Measurements from ENCODE around the gene KSR2.
A peak's percentile ranks its signal among the peaks of the same experiment; 100 is the strongest.
"Not testable (repeated sequence)": the region's sequence is repeated elsewhere in the genome, so short reads cannot be mapped to it uniquely, and the experiment has no call there.

Gene KSR2

DNA sequence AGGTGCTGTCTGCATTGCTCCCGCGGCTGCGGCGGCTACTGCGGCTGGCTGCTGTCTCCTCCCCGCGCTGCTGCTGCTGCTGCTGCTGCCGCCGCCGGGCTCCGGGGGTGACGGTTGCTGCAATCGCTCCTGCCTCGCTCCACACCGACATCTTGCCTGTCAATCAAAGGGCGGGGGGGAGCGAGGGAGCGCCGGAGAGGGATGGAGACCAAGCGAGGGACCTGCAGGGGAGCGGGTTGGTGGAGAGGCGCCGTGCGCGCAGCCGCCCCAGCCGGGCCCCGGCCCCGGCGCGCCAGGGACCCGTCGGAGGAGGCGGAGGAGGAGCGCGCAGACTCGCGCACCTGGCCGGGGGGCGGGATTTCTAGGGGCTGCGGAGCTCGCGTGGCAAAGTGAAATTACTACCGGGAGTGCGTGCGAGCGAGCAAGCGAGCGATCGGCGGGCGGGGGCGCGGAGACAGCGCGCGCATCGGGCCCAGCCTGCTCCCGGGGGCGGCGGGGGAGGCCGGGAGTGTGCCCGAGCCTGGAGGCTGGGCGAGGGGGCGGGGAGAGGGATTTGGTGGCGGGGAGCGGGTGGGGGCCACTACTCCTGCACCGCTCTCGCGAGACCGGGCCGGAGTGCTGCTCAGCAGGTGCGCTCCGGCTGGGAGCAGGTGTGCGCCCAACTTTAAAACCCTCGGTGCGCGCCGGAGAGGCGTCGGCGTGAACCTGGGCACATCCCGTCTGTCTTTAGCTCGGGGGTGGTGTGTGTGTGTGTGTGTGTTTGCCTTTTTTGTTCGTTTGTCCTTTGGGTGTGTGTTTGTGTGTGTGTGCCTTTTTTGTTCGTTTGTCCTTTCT, at the start of gene KSR2:
TSS of gene KSR2 (minus strand) at position 165 of the 834 bp plus-strand sequence. CDS start 735 bp downstream, outside the sequence.
- DNase-seq (ENCODE audit: low spot score): peak; percentile 14

DNA sequence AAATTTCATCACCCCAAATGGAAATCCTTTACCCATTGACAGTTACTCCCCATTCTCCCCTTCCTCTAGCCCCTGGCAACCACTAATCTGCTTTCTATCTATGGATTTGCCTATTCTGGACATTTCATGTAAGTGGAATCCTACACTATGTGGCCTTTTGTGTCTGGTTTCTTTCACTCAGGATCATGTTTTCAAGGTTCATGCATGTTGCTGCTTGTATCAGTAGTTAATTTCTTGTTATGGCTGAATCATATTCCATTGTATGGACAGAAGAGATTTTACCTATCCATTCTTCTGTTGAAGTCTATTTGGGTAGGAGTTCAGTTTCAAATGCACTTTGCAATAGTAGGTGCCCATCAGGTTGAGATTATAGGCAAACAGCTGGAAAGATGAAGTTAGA, 49.1 kb upstream of the KSR2 start:
- no peak for DNase-seq (ENCODE audit: low spot score)

DNA sequence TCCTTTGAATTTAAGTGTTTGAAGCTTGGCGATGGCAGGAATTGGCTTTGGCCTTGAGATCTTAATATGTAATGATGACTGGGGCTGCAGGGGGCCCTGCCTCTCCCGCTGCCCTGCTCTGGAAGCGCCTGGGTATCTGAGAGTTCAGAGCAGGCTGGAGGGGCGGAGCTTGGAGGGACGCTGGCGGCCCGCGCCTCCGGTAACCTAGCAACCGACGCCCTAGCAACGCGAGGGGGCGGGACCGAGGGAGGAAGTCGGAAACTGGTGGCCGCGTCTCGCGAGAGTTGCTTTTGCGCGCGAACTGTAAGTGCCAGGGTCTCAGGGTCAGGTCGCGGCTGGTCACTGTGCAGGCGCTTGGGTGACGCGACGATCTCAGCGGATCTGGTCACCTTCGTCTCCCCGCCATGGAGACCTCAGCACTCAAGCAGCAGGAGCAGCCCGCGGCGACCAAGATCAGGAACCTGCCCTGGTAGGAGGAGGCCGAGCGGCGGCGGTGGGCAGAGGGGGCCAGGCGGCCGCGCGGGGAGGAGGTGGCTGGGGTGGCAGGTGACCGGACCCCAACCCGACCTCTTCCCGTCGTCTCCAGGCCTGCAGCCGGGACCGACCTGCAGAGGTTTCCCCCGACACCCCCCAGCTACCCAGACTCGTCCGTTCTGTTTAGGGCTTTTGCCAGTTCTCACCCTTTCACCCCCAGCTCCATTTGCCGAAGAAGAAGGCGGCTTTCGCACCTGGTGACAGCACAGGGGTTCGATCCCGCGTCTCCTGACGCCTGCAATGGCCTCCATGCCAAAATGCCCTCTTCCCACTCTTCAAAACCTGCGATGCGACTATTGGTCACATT, 47.9 kb upstream of the KSR2 start, which contains the start of gene RFC5:
TSS of gene RFC5 (plus strand) at position 280 of the 841 bp plus-strand sequence. CDS start at position 405, 125 bp downstream.
- DNase-seq (ENCODE audit: low spot score): peak; percentile 94

DNA sequence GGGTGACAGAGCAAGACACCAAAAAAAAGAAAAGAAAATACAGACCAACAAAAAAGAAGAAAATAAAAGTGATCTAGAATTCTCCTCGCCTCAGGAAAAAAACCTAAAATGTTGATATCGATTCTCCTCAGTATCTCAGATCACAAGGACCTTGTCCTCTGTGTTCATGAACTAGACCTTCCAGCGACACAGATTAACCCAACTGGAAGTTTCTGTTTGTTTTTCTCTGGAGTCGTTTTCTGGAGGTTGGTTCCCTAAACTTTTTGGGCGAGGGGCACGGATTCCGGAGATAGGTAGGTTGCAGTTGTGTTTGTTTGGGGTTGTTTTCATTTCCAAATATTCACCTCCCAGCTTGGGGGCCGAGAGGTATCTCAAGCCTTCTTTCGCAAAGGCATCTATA, 47.2 kb upstream of the KSR2 start:
- no peak for DNase-seq (ENCODE audit: low spot score)

DNA sequence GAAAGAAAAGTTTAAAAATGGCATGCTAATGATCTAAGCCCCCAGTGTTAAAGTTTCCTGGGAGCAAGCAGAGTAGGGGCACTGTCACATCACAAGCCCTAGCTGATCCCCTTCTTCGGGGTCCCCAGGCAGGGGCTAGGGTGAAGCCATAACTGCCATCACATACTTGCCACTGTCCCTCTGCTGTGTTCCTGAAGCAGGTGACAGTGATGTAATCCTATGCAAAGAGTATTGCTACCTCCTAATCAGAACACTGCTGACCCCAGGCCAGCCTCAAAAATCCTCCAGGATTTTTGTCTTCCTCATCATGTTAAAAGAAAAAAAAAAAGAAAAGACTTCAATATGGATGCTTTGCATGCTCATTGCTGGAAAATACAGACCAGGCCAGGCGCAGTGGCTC, 46.5 kb upstream of the KSR2 start:
- DNase-seq (ENCODE audit: low spot score): no peak

DNA sequence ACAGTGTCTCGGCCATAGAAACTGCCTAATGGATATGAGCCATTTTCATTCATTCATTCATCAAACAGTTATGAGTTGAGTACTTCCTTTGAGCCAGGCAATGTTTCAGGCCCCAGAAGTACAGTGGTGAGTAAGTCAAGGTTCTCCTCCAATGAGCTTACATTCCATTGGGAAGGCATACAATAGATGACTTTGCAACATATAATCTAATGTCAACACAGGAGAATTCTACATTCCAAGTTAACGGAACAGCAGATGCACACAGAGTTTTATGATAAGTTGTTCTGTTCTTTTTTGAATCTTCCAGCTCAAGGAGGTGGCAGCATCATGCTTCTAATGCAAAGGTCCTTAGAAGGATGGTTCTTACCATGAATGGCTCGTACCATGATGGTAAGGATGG, 44.5 kb upstream of the KSR2 start:
- DNase-seq (ENCODE audit: low spot score): no peak

DNA sequence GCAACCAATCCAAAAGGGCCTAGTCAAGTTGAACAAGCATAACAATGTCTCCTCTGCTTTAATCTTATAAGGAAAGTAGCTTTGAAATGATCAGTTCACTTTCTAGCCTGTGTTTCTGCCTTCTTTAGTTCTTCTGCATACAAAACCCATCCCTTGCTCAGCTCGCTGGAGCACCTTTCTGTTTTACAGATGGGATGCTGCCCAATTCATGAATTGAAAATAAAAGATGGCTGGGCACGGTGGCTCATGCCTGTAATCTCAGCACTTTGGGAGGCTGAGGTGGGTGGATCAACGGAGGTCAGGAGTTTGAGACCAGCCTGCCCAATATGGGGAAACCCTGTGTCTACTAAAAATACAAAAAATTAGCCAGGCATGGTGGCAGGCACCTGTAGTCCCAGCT, 43.2 kb upstream of the KSR2 start:
- DNase-seq (ENCODE audit: low spot score): no peak

DNA sequence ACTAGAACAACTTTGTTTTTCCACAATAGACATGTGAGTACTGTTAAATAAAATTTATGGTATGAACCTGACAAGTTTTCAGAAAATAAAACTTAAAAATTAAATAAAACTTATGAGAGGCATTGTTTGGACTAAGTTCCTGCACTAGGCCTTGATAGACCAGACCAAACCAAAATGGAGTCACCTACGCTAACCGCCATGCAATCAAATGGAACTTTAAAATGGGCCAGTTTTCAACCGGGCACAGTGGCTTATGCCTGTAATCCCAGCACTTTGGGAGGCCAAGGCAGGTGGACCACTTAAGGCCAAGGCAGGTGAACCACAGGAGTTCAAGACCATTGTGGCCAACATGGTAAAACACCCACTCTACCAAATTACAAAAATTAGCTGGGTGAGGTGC, 42.6 kb upstream of the KSR2 start:
- no peak for DNase-seq (ENCODE audit: low spot score)

DNA sequence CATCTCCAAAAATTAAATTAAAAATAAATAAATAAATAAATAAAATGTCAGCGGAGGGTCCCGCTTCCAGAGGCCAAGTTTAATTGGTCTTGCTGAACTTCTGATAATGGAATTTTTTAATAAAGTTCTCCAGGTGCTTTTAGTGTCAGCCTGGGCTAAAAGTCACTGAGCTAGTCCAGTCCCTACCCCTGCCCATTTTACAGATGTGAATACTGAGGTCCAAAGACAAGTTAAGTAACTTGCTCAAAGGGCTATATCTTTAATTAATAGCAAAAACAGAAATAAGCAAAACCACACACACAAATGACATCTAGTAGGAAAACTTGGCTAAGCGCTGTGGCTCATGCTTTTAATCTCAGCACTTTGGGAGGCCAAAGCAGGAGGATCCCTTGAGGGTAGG, 42.1 kb upstream of the KSR2 start:
- DNase-seq (ENCODE audit: low spot score): no peak

DNA sequence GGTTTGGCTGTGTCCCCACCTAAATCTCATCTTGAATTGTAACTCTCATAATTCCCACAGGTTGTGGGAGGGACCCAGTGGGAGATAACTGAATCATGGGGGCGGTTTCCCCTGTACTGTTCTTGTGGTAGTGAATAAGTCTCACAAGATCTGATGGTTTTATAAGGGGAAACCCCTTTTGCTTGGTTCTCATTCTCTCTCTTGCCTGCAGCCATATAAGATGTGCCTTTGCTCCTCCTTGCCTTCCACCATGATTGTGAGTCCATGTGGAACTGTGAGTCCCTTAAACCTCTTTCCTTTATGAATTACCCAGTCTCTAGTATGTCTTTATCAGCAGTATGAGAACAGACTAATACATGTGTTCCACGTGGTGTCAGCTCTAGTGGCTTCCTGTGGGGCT, 31.0 kb upstream of the KSR2 start:
- not testable (repeated sequence) for DNase-seq (ENCODE audit: low spot score)

DNA sequence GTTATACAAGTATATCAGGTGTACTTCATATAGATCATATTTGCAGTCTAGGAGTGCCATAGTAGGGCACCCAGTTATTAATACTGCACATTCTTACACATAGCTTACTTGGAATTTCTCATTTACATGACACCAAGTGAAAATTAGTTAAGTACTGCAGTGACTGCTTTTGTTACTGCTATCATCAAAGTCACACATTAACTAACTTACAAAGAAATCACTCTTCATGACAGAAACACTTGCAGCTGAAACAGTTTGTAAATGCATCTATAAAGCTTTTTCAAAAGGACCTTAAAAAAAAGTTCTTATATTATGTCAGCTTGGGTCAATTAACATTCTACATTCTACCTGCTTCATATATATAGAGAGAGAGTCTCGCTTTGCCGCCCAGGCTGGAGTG, 29.9 kb upstream of the KSR2 start:
- no peak for DNase-seq (ENCODE audit: low spot score)

DNA sequence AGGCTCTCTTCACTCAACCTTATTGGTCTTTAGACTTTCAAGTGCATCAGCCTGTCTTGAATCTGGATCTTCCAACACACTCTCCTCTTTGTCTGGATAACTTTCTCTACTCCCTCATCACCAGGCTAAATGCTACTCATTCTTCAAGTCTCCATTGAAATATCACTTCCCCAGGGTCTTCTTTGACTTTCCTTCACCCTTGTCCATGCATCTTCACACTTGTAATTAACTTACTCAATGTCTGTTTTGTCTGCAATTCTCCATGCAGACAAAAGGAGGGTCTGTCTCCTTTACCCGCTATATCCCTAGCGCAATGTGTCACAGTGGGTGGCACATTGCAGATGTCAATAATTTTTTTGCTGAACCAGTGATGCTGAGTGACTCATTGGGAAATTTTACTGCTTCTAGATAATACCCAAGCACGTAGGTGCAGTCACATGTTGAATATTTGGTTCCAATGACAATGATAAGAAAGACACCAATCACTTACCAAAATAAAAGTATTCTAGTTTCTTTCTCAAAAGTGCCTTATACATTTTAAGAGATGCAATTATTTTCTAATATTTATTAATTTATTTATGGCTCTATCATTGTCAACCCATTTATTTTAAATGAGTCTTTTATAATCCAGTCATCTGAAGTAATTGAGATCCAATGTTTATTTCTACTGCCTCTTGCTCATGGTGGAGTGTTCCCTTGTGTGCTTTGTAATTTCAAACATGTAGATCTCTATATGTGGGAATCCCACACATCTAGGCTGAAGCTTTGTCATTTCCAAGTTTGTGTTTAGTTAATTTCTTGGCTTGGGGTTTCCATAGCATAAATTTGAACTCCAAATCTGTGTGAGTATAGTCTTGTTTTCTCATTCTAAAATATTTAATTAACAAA, 26.0 kb upstream of the KSR2 start:
- DNase-seq (ENCODE audit: low spot score): no peak

DNA sequence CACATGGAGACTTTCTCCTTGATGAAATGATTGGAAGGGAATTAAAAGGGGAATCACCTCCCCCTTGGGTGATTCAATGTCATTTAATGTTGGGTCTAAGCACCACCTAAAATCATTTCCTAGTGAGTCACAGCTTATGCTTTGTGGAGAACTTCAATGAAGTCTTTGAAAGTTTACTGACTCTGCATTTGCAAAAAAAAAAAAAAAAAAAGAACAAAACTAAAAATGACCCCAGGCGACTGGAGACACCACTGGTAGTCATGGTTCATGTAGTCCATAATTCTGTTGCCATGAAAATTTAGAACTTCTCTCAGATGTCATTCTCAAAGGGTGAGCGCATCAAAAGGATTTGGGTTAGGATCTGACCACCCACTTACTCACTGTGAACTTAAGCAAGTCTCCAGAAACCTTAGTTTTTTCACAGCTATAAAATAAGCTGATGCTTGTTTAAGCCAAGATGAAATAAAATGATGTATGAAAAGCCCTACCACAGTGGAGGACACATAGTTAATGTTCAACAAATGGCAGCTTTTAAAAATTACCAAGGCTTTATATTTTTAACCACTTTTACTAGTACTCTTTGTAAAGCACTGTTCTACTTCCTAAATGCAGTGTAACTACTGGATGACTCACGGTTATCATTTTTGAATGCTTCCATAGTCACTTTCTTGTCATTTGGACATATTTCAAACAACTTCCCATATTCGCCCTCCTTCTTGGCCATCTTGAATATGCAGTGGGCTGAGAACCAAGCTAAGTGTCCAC, 18.1 kb upstream of the KSR2 start:
- no peak for DNase-seq (ENCODE audit: low spot score)

DNA sequence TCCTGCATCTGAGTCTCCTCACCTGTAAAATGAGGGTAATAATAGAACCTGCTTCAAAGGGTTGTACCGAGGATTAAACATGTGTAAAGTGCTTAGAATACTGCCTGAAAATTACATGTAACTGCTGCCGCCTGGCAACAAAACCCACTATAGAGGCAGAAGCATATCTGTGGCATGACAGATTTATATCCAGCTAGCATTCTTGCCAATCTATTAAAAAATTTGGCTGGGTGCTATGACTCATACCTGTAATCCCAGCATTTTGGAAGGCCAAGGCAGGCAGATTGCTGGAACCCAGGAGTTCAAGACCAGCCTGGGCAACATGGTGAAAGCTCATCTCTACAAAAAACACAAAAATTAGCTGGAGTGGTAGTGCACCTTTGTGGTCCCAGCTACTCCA, 16.4 kb upstream of the KSR2 start:
- DNase-seq (ENCODE audit: low spot score): no peak

DNA sequence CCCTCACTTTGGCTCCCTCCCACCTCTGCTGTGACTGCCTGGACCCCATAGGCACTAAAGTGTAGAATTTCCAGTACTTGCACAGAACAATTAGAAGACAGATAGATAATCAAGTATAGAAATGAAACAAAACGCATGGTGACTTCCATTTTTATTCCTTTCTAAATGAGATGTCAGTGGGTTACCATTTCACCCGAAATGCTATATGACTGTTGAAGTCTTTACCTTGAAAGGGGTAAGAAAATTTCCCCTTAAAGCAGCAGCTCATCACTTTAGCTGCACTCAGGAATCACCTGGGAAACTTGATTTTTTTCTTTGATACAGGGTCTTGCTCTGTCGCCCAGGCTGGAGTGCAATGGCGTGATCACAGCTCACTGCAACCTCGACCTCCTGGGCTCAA, 12.5 kb upstream of the KSR2 start:
- DNase-seq (ENCODE audit: low spot score): no peak

DNA sequence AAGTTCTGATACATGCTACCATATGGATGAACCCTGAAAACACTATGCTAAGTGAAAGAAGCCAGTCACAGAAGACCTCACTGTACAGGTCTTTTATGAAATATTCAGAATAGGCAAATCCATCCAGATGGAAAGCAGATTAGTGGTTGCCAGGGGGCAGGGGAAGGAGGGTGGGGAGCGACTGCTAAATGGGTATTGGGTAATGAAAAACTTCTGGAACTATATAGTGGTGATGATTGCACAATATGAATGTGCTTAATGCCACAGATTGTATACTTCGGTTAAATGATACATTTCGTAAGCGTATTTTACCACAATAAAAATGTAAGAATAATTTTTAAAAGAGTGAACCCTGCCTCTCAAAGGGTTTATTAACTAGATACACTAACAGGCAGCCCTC, 11.8 kb upstream of the KSR2 start:
- DNase-seq (ENCODE audit: low spot score): no peak

DNA sequence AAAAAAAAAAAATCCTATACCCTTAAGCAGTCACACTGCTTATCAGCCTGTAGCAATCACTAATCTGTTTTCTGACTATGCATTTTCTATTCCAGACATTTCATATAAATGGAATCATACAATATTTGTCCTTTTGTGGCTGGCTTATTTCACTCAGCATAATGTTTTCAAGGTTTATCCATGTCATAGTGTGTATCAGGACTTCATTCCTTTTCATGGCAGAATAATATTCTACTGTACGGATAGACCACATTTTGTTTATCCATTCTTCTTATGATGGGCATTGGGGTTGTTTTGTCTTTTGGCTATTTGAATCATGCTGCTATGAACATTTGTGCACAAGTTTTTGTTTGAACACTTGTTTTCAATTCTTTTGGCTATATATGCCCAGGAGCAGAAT, 8.6 kb upstream of the KSR2 start:
- DNase-seq (ENCODE audit: low spot score): no peak

DNA sequence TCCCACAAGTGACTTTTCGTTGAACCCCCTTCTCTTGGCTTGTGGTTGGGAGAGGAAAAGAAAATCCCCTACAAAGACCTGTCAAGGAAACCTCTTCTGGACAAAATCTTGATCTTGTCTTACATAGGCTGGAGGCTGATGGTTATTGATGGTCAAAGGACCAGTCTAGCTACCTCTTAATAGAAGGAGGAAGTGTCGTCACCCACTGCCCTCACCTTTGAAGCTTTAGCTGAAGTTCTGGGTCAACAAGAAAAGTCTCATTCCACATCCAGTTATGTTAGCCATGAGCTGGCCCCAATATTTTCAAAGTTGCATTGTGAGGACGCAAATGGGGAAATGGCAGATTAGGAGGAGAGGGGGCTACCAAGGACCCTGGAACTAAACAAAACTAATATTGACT, 6.2 kb upstream of the KSR2 start:
- no peak for DNase-seq (ENCODE audit: low spot score)

DNA sequence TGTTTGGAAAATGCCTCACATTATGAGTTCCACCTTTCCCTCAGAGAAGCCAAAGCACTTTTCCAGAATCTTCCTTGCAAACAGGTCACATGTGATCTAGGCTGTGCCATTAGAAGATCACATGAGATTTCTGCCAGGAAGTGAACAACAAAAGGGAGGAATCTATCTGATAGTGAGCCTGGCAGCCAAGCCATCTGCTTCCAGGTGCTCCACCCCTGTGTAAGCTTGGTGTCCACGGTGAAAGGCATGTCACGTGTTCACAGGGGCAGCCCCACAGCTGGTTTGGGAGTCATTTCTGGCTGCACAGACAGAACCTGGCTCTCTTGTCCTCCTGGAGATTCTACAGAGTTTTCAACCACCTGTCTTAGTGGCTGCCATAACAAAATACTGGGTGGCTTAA, 3.5 kb upstream of the KSR2 start:
- DNase-seq (ENCODE audit: low spot score): no peak

DNA sequence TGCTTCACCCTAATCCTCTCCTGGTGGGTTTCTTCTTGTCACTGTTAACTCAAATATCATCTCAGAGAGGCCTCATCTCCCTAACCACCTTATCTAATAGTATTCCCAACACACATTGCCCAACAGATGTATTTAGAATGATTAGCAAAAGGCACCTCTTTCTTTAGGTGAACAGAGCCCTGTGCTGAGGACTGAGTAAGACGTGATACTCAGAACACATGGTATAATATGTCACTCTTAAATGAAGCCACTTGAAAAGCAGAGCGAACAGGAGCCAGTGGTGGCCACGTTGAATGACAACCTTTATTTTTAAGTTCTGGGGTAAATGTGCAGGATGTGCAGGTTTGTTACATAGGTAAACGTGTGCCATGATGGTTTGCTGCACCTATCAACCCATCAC, 1.5 kb upstream of the KSR2 start:
- DNase-seq (ENCODE audit: low spot score): no peak

DNA sequence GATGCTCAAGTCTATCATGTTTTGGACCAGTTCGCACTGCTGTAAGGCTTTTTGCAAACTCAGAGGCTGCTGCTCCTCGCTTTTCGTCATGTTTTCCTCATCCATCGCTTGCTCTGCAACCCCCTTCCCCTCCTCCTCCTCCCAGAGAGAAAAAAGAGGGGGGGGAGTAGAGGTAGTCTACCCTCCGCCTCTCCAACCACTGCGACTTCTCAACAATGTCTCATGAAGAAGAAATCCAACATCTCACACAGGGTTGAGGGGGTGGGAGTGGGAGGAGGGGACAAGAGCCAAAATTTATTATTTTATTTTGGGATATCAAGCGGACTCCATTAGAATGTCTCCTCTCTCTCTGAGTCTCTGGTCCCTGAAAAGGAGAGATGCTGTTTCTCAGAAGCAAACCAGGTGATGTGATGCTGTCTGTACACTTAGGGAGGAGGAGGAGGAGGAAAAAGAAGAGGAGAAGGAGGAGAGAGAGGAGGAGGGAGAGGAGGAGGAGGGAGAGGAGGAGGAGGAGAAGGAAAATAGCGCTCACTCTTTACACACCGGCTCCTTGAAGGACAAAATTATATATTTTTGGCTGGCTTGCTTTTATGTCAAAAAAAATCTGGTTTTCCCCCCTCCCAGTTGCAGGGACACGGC, 520 bp downstream of the KSR2 start:
- DNase-seq (ENCODE audit: low spot score): no peak

All from hepatic stellate cell (primary cell).